Activated gamma-delta T cell treated with Interleukin-2 at 50 U/mL for 16 hours (primary cell): ENCODE data around the gene CHSY1.

Source experiments
- DNase-seq: peaks from one replicate; pipeline ENCODE4 v3.0.0-alpha.2; 2020

Gene CHSY1

DNA sequence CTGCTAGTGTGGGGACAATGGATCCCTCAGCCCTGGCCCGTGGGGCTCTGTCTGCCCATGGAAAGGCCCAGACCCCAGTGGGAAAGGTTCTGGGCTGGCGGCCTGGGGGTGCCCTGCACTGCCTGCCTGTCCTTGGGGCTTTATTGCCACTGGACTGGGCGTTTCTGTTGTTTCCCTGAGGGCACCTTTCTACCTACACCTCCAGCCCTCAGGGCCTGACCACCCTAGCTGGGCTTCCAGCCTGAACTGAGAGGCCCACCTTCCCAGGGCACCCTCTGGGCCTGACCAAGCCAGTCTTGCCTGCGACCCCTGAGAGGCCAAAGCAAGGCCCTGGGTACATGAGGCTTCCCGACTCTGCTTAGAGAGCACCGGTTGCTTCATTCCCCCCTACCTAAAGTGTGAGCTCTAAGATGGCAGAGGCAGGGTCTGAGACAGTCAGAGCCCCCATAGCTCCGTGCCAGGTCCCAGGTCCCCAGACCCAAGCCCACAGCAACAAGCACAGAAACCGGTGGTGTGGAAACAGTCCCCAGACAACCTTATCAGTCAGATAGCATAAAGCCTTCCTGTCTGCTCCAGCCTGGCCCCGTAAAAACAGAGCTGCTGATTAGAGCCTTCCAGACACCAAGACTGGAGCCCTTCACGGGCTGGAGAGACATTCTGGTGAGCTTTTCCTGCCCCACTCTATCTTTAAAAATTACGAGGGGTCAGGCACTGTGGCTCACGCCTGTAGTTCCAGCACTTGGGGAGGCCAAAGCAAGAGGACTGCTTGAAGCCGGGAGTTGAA, 102.8 kb downstream of the CHSY1 start:
- DNase-seq: no peak

DNA sequence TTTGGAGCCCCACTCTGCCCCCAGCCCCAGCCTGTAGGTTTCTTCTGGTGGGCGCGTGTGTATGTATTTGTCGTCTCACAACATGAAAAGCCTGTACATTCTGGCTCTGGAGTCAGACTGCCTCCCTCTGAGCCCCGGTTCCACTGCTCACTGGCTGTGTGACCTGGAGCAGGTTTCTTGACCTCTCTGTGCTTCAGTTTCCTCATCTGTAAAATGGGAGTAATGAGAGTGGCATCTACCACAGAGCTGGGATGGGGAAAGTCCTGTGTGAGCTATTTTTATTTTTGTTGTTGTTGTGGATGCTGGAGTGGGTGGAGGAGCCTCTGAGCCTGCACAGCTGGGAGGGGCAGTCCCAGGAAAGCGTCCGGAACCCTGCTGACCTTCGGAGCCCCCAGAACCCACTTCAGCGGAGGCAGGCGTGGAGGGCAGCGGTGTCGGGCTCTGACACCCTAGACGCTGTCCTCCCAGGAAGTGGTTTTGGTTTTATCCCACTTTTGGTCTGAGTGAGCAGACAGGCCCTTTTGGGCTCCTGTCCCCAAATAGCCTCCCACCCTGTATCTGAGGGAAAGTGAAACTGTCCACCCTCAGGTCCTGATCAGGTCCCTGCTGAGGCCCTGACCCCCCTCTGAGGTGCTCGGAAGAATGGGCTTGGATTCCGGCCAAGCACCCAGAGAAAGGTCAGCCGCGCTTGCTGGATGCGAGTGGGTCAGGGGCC, 103.5 kb downstream of the CHSY1 start:
- DNase-seq: no peak

DNA sequence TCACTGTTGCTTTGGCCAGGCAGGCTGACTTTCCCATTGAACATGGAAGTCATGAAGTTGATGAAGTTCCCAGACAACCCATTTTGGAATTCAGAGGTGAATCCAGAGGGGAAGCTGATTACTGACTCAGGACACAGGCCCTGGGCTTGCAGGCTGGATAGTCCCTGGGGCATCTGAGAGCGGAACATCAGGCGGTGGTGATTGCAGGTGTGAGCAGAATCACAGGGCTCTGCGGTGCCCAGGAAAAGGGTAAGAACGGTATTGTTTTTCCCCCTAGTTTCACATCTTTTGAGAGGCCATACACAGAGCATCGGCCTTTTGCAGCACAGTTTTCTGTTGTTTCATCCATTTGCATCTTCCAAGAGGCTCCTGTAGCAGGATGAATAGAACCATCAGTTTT, 104.7 kb downstream of the CHSY1 start:
- DNase-seq: no peak

DNA sequence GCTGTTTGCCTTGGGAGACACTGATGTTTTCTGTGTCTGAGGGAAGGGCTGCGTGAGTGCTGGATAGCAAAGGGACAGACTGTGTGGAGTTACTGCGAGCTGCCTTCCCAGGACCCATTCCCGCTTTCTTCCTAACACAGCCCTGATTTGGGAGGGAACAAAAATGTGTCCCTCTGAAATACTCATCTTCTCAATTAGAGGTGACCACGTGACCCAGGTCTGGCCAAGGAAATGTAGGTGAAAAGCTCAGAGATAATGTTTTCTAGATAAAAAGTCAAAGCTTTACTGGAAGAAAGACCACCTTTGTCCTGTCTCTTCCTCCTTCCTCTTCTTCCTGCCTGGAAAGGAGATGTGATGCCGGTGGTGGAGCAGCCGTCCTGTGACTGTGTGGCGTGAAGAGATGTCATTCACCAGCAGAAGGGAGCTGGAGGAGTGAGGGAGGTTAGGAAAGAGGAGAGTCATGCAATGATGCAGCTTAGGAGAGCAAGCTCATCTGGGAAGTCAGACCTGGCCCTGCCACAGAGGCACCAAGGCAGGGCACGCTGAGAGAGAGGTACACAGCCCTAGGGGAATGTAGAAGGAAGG, 105.6 kb downstream of the CHSY1 start:
- DNase-seq: no peak

DNA sequence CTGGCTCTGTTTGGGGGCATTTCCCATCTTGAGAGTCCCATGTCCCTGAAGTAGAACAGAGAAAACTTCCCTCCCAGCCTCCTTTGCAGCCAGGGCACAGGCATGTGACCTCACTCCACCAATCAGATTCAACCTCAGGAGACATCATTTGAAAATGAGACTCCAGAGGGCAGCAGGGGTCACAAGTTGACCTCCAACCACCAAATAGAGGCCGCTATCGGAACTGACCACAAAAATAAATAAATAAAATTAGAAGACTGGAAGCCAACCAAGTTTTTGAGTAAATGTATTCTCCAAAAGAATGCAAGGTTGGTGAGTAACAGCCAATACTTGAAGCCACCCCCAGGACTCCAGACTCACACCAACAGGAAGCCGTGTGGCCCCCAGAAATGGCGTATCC, 106.5 kb downstream of the CHSY1 start:
- DNase-seq: no peak

DNA sequence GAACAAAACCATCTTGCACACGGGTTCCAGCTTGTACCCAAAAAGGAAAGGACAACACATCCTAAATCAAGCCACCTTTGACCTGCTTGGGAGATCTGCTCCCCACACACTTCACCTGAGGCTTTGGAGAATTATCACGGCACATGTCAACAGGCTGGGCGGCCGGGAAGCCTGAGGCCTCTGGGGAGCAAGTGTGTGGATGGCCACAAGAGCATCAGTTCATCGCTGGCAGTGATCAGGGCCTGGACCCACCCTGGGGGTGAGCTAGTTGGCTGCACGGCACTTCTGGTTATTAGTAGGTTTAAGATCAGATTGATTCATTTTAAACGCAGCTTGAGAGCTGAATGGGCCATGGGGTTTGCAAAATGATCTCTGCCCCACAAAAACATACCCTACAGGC, 108.5 kb downstream of the CHSY1 start:
- no peak for DNase-seq

DNA sequence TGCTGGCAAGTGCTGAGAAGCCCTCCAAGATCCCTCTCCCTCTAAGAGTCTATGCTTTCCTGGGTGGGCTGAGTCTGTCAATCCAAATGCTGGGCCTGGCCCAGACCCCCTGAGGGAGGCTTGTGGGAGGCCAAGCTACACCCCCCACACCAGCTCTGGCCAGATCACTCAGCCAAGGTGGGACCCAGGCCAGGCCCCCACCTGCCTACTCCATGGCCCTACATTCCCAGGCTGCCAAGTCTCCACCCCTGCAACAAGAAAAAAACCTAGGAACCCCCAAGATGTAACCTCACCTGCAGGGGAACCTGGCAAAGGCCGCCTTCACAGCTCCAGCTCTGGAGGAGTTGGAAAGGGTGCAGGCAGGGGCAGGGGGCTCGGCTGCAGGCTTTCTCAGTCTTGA, 109.1 kb downstream of the CHSY1 start:
- no peak for DNase-seq

DNA sequence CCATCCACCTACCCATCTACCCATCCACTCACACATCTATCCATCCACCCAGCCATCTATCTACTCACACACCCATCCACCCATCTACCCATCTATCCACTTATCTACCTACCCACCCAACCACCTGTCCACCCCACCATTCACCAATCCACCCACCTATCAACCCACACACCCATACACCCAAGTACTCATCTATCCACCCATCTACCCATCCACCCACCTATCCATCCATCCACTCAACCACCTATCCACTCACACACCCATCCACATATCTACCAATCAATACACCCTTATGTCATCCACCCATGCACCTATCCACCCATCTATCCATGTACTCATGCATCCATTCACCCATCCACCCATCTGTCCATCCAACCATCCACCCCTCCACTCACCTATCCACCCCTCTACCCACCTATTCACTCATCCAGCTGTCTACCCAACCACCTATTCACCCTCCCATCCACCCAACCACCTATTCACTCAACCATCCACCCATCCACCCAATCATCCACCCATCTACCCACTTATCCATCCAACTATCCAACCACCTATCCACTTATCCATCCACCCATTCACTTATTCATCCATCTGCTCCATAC, 109.8 kb downstream of the CHSY1 start:
- no peak for DNase-seq

DNA sequence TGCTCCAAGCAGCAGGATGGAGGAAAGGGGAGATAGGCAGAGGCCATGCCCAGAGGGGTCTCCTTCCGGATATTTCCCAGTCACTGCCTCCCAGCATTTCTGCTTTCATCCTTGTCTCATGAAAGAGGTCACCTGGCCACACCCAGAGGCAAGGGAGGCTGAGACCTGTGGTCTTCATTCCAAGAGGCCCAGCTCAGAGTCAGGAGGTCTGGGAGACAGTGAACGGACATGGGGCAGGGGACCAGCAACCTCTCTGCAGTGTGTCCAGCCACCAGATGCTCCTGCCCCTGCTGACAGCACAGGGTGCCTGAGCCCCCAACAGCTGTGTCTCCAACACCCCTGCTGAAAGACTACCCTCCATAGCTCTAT, 111.2 kb downstream of the CHSY1 start:
- DNase-seq: no peak

DNA sequence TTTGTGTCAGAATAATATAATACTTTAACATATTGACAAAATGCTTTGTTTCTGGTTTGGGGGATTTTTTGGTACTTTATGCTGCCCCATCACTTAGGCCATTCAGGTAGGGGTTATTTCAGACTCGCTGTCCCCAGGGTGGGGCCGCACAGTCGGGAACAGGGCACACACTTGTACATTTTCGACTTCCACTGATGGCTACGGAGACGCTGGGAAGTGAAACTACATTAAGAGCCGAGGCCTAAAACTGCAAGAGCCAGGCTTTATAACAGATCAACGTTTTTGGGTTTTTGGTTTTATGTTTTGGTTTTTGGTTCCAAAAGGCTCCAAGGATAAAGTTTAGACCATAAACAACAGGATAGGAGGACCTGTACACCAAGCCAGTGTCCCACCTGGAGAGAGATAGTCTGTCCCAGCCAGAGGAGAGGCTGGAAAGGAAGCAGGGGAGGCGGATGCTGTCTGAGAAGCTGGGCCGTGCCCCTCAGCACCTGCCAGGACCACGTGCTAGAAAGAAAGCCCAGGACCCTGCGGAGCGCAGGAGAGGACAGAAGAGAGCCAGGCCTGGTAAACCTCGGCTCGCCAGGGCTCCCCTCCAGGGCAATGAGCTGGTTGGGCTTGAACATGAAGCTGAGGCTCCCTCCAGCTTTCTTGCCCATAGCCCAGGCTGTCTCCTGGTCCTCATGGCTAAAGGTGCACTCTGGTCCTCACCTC, 111.7 kb downstream of the CHSY1 start:
- no peak for DNase-seq

DNA sequence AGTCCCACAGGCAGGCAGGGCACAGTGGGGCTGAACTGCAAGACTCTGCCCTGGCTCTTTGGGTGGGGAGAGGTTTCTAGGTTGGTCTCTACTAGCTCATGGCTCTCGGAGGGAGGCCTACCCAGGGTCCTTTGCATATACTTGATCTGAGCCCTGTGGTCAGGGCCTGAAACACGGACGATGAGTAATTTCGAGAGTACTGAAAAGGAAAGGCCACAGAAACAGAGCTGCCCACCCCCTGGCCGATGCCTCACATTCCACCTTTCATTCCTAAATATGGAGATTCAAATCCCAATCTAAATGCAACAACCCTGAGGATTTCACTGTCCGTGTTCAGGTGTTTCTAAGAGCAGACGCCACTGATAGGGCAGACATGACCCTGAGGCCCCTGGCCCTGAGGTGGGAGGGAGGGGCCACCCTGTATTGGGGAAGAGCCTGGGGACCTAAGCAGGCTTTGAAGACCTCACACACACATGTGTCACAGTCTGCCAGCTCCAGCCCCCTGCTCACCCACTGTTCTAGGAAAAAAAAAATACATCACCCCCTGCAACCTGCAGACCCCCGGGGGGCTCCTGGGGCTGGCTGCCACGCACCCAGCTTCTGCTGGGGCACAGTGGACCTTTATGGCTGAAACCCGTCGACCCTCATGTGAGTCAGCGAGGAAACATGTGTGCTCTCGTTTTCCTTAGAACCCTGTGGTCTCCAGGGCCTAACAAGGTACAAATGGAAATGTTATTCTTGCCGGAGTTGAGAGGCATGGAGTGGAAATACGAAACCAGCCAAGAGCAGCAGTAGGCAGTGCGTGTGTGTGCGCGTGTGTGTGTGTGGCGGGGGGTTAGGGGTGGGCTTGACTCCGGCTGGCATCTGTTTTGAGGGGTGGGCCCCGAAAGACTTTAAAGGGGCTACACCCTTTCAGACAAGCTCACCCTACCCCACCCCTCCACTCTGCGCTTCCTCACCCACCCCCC, 112.7 kb downstream of the CHSY1 start:
- no peak for DNase-seq

DNA sequence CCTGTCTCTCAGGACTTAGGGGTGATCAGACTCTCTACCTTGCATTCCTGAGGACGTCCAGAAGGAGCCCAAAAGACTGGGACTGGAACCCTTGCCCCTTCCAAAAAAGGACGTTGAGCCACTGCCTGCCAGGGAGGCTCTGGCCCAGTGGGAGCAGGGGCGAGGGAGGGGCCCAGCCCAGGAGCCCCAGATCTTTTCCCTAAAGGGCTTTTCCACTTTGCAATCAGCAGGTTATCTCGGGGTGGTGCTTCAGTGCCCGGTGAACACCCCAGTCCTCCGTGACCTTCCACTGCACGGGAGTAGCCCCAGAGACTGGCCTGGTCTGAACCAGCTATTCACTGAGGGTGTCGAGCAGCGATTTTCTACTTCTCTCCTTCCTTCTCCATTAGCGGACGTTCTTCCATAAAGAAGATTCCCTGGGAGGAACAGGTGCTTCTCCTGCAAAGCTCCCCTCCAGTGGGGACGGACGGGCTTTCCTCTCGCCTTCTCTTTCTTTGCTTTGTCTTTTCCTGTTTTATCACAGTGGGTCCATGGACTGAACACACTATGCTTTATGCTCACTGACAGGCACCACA, 113.7 kb downstream of the CHSY1 start:
- no peak for DNase-seq

DNA sequence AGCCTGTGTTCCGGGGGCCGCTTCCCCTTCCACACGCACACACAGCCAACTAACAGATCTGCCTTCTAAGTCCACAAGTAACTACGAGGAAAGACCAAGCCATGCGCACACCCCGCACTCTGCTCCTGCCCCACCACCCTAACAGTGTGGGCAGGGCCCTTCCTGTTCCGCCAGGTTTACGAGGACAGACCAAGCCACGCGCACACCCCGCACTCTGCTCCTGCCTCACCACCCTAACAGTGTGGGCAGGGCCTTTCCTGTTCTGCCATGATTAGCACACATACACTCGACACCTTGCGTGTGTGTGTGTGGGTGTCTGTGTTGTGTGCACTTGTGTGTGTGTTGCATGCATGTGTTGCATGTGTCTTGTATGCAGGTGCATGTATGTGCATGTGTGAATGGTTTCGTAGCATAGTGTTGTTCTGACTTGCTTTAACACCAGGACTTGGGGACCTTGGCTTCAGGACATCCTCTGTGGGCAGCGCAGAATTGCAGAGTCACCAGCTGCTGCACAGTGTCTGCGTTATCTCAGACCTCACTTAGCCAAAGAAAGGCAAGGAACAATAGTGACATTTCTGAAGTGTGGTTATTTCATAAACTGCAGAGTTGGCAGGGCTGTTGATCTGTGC, 114.4 kb downstream of the CHSY1 start:
- DNase-seq: no peak

DNA sequence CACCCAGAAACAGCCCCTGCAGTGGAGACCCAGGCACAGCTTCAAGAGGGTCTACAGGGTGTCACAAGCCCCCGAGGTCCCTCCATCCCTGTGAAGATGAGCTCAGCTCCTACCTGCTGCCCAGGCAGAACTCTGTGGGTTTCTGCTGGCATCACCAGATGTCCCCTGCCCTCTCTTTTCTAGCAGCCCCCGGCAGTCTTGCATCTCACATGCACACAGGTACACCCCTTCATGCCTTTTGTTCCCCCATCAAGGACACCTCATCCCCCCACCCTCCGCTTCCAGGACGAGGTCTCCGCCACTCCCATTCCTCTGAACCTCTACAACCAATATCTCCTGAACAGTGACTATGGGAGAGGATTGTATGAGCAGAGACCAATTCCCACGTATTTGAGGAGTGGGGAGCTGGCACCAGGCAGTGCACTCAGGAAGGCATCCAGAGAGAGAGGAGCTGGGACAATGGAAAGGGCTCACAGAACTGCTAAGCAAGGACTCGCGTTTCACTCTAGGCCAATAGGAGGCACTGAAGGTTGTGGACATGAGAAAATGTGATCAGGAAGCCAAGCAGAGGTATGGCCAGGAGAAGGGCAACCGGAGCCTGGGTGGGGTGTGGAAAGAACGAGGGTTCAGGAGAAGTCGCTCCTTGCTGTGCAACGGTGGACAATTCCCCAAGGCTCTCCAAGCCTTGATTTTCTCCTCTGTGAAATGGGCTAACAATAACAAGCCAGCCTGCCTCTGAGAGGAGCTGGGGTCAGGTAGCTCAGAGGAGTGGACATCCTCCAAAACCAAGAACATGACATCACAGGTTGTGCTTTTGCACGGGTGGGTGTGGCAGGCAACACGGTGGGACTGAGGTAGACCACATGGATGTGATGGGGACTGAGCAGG, 115.2 kb downstream of the CHSY1 start:
- DNase-seq: no peak

DNA sequence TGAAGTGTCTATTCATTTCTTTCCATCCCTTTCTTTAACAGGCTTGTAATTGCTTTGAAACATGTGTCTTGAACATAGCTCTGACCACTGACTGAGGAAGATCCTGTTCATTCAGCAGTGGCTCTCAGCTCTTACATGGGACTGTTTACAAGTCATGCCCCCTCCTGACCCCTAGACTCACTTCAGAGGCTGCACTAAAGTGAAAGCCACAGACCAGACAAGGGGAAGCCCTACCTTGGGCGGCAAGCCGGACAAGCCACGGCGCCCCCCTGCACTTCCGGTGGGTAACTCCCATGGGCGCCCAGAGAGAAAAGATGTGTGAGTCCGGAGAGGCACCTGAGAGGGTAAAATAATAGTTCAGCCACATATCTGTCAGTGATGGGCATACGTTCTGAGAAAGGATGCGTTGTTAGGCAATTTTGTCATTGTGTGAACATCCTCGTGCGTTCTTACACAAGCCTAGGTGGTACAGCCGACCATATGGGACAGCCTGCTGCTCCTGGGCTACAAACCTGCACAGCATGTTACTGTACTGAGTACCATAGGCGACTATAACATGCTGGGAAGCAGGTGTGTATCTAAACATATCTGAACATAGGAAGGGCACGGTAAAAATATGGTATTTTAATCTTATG, 116.2 kb downstream of the CHSY1 start:
- no peak for DNase-seq

DNA sequence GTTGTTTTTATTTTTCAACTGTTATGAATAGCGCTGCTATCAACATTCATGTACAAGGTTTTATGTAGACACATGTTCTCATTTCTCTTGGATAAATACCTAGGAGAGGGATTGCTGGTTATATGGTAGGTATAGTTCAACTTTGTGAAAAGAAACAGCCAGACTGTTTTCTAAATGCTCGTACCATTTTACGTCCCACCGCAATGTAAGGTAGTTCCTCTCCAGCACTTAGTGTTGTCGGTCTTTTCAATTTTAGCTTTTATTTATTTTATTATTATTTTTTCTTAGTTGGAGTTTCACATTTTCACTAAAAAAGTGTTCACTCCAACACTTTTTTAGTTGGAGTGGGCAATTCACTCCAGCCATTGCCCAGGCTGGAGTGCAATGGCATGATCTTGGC, 117.1 kb downstream of the CHSY1 start:
- no peak for DNase-seq

DNA sequence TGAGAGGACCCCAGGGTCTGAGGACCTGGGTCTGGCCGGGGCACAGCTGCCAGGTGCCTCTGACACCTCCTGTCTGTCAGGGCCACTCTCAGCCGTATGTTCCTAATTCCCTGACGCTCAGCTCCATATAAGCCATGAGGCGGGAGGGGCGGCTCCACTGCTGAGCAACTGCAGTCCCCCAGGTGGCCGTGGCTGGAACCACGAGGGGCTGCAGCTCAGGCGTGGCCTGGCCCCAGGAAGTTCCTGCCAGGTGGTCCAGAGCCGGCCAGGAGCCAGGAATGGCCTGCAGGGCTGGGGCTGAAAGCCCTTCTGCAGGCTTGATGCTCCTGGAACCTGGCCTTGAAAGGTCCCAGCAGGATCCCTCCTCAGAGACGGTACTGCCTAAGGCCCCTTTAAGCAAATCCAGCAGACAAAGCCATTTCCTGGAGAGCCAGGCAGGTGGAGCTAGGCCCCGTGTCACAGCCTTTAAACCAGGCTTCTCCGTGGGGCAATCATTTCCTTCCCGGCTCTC, 118.0 kb downstream of the CHSY1 start:
- DNase-seq: no peak

DNA sequence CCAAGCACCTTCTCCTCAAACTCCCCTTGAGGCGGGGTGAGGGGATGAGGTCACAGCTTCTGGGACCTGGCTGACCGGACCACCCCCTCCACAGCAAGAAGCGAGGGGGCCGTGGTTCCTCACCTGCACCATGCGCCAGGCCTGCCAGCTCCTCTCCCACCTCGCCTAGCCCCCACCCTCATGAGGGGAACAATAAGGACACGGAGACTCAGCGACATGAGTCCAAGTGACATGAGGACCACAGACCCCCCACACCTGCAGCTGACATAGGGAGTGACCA, 118.7 kb downstream of the CHSY1 start:
- DNase-seq: no peak

DNA sequence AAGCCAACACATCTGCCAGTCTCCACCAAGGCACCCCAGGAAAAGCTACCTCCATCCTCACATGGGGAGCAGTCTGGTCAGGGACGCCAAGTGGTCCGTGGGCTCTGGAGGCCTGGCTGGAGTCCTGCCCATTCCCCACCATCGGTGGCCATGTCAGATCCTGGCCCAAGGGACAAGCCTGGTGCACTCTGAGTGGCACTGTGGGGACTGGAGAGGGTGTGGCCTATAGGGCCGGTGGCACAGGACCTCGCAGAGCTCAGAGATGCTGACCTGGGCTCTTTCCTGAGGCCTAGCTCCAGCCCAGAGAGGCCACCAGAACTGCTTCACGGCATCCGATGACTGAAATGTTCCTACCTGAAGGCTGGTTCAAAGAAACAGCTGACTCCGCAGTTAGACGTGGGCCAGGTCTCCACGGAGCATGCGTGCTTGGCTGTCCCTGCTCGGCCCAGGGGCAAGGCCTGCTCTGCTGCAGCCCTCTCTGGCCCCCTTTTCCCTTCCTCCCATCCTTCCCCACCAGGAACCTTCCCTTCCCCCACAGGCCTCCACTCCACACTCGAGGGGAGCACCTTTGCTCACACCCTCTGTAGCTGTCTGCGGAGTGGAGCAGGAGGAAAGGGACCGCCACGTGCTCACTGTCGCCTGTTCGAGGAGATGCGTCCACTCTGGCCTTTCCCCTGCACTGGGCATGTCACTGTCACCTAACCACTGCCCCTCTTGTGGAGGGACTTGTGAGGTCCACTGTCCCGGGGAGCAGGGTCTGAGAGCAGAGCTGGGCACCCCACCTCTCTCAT, 119.3 kb downstream of the CHSY1 start:
- DNase-seq: no peak
